NCI-H446 (cell line): ENCODE measurements around the gene MOV10L1.

Source experiments
- DNase-seq, 2 experiments: peaks; one replicate each; lab custom pipeline; 2025; lab: John Stamatoyannopoulos, UW

MOV10L1 gene

DNA sequence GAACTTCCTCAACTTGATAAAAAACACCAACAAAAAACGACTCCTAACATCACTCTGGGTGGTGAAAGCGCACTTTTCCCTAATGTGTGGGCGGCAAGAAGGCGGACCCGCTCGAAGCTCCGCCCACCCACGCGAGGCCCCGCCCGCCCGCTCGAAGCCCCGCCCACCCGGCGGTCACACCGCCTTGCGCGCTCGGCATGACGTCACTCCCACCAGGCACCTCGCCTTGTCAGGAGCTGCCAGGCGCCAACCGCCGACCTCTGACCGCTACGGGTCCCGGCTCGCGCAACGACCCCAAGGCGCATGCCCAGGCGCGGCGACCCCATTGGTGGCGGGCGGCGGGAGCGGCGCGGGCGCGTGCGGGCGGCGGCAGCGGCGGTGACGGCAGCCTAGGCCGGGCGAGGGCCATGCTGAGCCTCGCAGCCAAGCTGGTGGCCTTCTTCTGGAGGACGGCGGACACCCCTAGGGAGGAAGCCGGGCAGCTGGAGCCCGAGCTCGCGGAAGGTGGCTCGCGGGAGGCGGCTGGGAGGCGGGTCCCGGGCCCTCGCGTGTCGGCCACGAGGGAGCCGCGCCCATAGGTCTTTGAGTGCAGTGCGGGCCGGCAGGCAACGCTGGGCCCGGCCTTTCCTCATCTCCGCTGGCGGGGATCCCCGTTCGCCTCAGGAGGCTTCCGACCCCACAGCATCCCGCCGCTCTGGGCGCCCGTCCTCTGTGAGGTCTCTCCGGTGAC, at the start of gene MOV10L1:
Gene MOV10L1 (plus strand): TSS at position 325 of the 730 bp plus-strand sequence. CDS start 83 bp downstream, at position 408.
- DNase-seq, result no peak

DNA sequence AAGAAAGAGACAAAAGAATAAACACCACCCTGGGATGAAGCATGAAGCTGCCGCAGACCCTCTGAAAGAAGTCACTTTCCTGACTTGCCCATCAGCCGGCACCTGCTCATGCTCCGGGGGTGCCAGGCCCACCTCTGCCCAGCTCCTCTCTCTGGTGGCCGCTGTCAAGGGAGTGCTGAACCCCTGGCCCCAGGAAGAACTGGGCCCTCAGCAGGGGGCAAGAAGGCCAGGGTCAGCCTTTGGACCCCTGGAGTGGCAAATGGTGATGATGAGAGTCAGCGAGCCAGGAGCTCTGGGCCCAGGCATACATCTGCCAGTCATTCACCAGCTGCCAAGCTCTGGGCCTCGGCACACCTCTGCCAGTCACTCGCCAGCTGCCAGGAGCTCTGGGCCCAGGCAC, 49.1 kb upstream of the MOV10L1 start:
- no peak for DNase-seq

- no peak for DNase-seq
These were observed 48.3 kb upstream of the MOV10L1 start for GRCh38 chr22:50041361-50042065.

GRCh38 chr22:50044485-50045118, 45.2 kb upstream of the MOV10L1 start:
- DNase-seq, result no peak

- no peak for DNase-seq
These were observed 44.4 kb upstream of the MOV10L1 start for GRCh38 chr22:50045211-50046018.

GRCh38 chr22:50046019-50046415, 43.8 kb upstream of the MOV10L1 start:
- no peak for DNase-seq

- no peak for DNase-seq
These were observed 43.1 kb upstream of the MOV10L1 start for GRCh38 chr22:50046481-50047245.

- no peak for DNase-seq
These were observed 42.5 kb upstream of the MOV10L1 start for GRCh38 chr22:50047346-50047745.

- DNase-seq, result no peak
These were observed 41.6 kb upstream of the MOV10L1 start for GRCh38 chr22:50048061-50048765.

- no peak for DNase-seq
These were observed 41.0 kb upstream of the MOV10L1 start for GRCh38 chr22:50048836-50049235.

GRCh38 chr22:50049299-50050195, 40.3 kb upstream of the MOV10L1 start:
- DNase-seq, result no peak

DNA sequence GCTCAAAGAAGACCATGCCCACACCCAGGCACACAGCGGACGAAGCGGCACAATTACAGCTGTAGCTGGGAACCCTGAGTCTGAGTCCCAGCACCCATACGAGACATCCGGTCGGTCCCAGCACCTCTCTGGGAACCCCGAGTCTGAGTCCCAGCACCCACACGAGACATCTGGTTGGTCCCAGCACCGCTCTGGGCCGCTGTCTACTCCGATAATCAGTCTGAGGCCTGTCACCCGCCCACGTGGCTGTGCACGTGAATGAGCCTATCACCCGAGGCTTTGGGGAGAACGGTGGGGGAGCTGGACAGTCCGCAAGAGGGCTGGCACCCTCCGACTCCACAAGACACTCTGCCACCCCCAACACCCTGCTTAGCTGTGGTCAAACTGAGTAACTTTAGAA, 37.9 kb upstream of the MOV10L1 start:
- no peak for DNase-seq

GRCh38 chr22:50053861-50054260, 35.9 kb upstream of the MOV10L1 start:
- DNase-seq, result no peak

GRCh38 chr22:50056214-50056972, 33.4 kb upstream of the MOV10L1 start:
- no peak for DNase-seq

DNA sequence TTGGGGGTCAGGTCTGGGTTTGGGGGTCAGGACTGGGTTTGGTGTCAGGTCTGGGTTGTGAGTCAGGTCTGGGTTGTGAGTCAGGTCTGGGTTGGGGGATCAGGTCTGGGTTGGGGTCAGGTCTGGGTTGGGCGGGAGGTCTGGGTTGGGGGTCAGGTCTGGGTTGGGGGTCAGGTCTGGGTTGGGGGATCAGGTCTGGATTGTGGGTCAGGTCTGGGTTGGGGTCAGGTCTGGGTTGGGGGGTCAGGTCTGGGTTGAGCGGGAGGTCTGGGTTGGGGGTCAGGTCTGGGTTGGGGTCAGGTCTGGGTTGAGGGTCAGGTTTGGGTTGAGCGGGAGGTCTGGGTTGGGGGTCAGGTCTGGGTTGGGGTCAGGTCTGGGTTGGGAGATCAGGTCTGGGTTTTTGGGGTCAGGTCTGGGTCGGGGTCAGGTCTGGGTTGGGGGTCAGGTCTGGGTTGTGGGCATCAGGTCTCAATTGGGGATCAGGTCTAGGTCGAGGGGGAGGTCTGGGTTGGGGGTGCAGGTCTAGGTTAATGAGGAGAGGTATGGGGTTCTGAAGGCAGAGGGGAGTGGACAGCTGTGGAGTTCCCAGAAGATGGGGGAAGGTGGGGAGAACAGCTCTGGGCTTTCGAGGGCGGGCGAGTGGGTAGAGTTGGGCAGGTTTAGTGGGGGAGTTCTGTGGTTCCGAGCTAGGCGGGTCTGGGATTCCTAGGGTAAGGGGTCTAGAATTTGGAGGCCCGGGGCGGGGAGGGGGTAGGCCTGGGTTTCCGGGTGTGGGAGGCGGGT, 32.3 kb upstream of the MOV10L1 start:
- DNase-seq, result no peak

DNA sequence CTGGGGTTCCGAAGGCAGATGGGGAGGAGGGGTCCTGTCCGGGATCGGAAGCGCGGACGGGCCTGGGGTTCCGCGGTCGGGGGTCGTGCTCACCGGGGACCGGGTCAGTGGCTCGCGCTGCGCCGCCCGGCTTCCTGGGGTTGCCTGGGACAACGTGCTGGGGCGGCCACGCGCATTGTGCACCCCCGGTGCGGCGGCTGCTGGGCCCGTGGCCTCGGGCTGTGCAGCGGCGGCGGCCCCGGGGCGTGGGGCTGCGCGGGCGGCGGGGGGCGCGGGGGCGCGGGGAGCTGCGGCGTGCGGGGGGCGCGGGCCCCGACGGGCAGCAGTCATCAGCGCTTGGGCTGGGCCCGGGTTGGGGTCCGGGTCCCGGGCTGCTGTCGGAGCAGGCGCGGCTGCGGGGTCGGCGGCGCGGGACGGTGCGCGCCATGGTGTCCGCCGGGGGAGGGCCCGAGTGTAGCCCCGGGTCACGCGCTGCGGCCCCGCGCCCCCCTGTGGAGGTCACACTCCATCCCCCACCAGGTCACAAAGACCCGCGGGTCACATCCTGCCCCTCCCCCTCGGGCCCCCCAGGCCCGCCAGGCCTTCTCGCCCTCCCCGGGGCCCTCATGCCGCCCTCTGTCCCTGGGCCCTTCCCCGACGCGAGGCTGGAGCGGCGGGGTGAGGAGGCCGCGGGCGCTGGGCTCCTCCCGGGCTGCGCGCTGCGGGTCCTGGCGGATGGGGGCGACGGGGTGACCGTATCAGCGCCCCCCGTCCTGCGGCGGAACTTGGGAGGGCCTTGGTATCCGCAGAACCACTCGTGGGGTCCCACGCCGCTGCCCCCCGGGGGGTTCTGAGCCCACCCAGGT, 31.5 kb upstream of the MOV10L1 start, which contains the start of gene TTLL8:
Gene TTLL8 (minus strand): TSS at position 238 of the 845 bp plus-strand sequence.
- DNase-seq, result no peak
